Measurements from ENCODE around the gene SIL1.

SIL1 gene

GRCh38 chr5:139131062-139131461 is 67.1 kb downstream of the SIL1 start:
- no peak for TF ChIP-seq CTCF (IDR thresholded peaks at IDR 0.05)

GRCh38 chr5:139130214-139130613 is 68.0 kb downstream of the SIL1 start:
- no peak for TF ChIP-seq CTCF (IDR thresholded peaks at IDR 0.05)

- TF ChIP-seq CTCF (IDR thresholded peaks at IDR 0.05), result no peak
Measured at GRCh38 chr5:139126711-139127111, 71.5 kb downstream of the SIL1 start.

GRCh38 chr5:139125991-139126390 is 72.2 kb downstream of the SIL1 start:
- TF ChIP-seq CTCF (IDR thresholded peaks at IDR 0.05), result no peak

- no peak for TF ChIP-seq CTCF (IDR thresholded peaks at IDR 0.05)
Measured at GRCh38 chr5:139124774-139125520, 73.2 kb downstream of the SIL1 start.

GRCh38 chr5:139121120-139121519 is 77.0 kb downstream of the SIL1 start:
- no peak for TF ChIP-seq CTCF (IDR thresholded peaks at IDR 0.05)

GRCh38 chr5:139120521-139120920 is 77.6 kb downstream of the SIL1 start:
- no peak for TF ChIP-seq CTCF (IDR thresholded peaks at IDR 0.05)

- TF ChIP-seq CTCF (IDR thresholded peaks at IDR 0.05), result no peak
Measured at GRCh38 chr5:139118804-139119203, 79.4 kb downstream of the SIL1 start.

All from LNCAP (cell line).